K562 (cell line): ENCODE results near the gene DEDD. TPM values are rescaled to one million over a fixed set of nuclear protein-coding genes. Genes with fewer than 3 reads are reported as not detected.
A peak's percentile ranks its signal among the peaks of the same experiment; 100 is the strongest.

ENCODE experiments used
- ATF7 ChIP-seq: fragments of 450-650 bp; IDR thresholded peaks from 2 replicates; pipeline ENCODE4 v1.7.1; 2014; ENCODE audit warnings: mild to moderate bottlenecking, moderate library complexity
- HNRNPH1 ChIP-seq: fragments of 200-400 bp; formaldehyde crosslinking; optimal IDR thresholded peaks from 2 replicates; pipeline ENCODE3; 2017; ENCODE audit warnings: low read depth, mild to moderate bottlenecking, low read length, moderate library complexity
- POLR2H ChIP-seq: IDR thresholded peaks from 2 replicates; pipeline ENCODE4 v1.6.1; 2016; ENCODE audit warnings: missing genetic modification characterization, low read depth, mild to moderate bottlenecking, control low read depth, missing compliant biosample characterization, moderate library complexity
- SMARCB1 ChIP-seq: IDR thresholded peaks from 2 replicates; pipeline ENCODE4 v1.6.1; 2011; ENCODE audit warnings: improper control_type of control experiment, low read depth; ENCODE audit not compliant: insufficient read length
- SRF ChIP-seq, 2 experiments: fragments of 250-450, 450-650 bp in 1 of 2; sonication (Bioruptor Pico) in 1 of 2; sonication (generic) in 1 of 2; formaldehyde crosslinking; IDR thresholded peaks; 2 replicates each; pipeline versions ENCODE4 v1.5.0 to v1.5.1; 2020 to 2022; ENCODE audit warnings: mild to moderate bottlenecking in 1 of 2, missing genetic modification reagents in 1 of 2
- ZBTB17 ChIP-seq: fragments of 450-650 bp; formaldehyde crosslinking; IDR thresholded peaks from 2 replicates; pipeline ENCODE4 v1.4.0; 2020; ENCODE audit warnings: mild to moderate bottlenecking
- ZSCAN32 ChIP-seq: fragments of 450-650 bp; formaldehyde crosslinking; IDR thresholded peaks from 2 replicates; pipeline ENCODE4 v1.4.0; 2020; ENCODE audit warnings: mild to moderate bottlenecking, moderate library complexity
- polyA plus RNA-seq, 8 experiments: library from polyadenylated mRNA; depleted of rRNA in 4 of 8; stranded (reverse) in 5 of 8; unstranded in 3 of 8; fragments of >200 nt; fragmentation: Nextera tagmentation in 2 of 8; fragmentation: Illumina TruSeq in 1 of 8; extraction: Ambion mirVana in 2 of 8; extraction: Trizol in 1 of 8; gene quantifications; 2 replicates each; pipeline versions ENCODE4 v1.2.1 to v1.2.3, GENCODE V29; 2011 to 2014; ENCODE audit warnings: inconsistent platforms in 1 of 8, missing spikeins in 1 of 8
- total RNA-seq, 7 experiments: library from RNA; depleted of rRNA in 6 of 7; stranded (reverse); fragments of >200 nt in 6 of 7; fragmentation: Illumina TruSeq in 2 of 7; extraction: Trizol in 2 of 7; gene quantifications; 2 replicates each; pipeline versions ENCODE4 v1.2.1 to v1.2.3, GENCODE V29; 2011 to 2021; ENCODE audit warnings: low replicate concordance in 1 of 7
- TF ChIP-seq, protein P1 (sequence below): fragments of 150-350 bp; IDR thresholded peaks from 2 replicates; pipeline ENCODE4 v1.6.1; 2014; ENCODE audit warnings: low read depth, mild to moderate bottlenecking, low read length, borderline replicate concordance
- TF ChIP-seq, protein P2 (sequence below): sonication (generic); formaldehyde crosslinking; IDR thresholded peaks from 2 replicates; pipeline ENCODE4 v1.8.1; 2023; ENCODE audit warnings: mild to moderate bottlenecking, missing genetic modification reagents
- TF ChIP-seq, protein P3 (sequence below), 2 experiments: fragments of 450-650 bp; formaldehyde crosslinking in 1 of 2; IDR thresholded peaks; 2 replicates each; pipeline versions ENCODE4 v1.4.0 to v1.6.1; 2014 to 2020; ENCODE audit warnings: mild to moderate bottlenecking in 2 of 2, borderline replicate concordance in 1 of 2, low read depth in 1 of 2

Gene DEDD
- total and polyA plus RNA-seq, 9 of the 15 experiments (the other 6 are each of a cell fraction or from before 2014, with no cell fraction given), result 11.6 to 41.0 (median 16.8) TPM

DNA sequence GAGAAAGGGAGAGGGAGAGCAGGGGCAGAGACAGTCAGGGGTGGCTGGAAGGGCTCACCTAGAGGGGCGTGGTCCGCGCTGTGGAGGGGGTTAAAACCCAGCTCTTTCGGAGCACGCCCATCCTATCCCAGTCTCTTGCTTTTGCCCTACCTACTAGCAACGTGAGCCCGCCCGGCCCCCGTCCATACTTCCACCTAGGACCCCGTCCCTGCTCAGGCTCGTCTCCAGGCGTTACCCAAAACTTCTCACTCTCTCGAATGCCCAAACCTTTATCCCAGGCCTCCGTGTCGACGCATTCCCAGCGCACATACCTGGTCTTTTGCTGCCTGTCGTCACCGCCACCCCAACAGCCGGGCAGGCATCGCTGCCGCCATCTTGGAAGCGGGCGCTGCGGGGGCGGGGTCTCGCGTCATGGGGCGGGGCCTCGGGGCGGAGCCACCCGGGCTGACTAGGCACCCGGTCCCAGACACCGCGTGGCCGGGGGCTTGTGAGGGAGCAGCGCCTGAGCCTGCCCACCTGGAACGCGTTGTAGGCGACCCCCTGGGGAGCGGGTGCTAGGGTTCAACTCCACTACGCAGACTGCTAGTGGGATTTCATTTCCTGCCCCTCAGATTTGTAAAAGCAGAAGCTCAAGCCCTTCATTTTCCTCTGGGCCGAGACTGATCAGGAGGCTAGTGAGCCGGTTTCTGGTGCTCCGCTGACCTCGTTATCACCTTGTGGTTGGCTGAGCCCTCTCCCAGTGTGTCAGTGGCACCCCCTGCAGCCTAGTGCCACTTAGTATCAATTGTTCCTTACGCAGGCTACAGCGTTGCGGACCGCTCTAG is 44.9 kb upstream of the DEDD start, which contains the start of gene B4GALT3 (continued):
- TF ChIP-seq, protein P1, sequence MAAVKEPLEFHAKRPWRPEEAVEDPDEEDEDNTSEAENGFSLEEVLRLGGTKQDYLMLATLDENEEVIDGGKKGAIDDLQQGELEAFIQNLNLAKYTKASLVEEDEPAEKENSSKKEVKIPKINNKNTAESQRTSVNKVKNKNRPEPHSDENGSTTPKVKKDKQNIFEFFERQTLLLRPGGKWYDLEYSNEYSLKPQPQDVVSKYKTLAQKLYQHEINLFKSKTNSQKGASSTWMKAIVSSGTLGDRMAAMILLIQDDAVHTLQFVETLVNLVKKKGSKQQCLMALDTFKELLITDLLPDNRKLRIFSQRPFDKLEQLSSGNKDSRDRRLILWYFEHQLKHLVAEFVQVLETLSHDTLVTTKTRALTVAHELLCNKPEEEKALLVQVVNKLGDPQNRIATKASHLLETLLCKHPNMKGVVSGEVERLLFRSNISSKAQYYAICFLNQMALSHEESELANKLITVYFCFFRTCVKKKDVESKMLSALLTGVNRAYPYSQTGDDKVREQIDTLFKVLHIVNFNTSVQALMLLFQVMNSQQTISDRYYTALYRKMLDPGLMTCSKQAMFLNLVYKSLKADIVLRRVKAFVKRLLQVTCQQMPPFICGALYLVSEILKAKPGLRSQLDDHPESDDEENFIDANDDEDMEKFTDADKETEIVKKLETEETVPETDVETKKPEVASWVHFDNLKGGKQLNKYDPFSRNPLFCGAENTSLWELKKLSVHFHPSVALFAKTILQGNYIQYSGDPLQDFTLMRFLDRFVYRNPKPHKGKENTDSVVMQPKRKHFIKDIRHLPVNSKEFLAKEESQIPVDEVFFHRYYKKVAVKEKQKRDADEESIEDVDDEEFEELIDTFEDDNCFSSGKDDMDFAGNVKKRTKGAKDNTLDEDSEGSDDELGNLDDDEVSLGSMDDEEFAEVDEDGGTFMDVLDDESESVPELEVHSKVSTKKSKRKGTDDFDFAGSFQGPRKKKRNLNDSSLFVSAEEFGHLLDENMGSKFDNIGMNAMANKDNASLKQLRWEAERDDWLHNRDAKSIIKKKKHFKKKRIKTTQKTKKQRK, result no peak
- TF ChIP-seq, protein P2, sequence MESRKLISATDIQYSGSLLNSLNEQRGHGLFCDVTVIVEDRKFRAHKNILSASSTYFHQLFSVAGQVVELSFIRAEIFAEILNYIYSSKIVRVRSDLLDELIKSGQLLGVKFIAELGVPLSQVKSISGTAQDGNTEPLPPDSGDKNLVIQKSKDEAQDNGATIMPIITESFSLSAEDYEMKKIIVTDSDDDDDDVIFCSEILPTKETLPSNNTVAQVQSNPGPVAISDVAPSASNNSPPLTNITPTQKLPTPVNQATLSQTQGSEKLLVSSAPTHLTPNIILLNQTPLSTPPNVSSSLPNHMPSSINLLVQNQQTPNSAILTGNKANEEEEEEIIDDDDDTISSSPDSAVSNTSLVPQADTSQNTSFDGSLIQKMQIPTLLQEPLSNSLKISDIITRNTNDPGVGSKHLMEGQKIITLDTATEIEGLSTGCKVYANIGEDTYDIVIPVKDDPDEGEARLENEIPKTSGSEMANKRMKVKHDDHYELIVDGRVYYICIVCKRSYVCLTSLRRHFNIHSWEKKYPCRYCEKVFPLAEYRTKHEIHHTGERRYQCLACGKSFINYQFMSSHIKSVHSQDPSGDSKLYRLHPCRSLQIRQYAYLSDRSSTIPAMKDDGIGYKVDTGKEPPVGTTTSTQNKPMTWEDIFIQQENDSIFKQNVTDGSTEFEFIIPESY, result peak; percentile 50; the same call in 1 of the 2 replicates
- TF ChIP-seq, protein P3, sequence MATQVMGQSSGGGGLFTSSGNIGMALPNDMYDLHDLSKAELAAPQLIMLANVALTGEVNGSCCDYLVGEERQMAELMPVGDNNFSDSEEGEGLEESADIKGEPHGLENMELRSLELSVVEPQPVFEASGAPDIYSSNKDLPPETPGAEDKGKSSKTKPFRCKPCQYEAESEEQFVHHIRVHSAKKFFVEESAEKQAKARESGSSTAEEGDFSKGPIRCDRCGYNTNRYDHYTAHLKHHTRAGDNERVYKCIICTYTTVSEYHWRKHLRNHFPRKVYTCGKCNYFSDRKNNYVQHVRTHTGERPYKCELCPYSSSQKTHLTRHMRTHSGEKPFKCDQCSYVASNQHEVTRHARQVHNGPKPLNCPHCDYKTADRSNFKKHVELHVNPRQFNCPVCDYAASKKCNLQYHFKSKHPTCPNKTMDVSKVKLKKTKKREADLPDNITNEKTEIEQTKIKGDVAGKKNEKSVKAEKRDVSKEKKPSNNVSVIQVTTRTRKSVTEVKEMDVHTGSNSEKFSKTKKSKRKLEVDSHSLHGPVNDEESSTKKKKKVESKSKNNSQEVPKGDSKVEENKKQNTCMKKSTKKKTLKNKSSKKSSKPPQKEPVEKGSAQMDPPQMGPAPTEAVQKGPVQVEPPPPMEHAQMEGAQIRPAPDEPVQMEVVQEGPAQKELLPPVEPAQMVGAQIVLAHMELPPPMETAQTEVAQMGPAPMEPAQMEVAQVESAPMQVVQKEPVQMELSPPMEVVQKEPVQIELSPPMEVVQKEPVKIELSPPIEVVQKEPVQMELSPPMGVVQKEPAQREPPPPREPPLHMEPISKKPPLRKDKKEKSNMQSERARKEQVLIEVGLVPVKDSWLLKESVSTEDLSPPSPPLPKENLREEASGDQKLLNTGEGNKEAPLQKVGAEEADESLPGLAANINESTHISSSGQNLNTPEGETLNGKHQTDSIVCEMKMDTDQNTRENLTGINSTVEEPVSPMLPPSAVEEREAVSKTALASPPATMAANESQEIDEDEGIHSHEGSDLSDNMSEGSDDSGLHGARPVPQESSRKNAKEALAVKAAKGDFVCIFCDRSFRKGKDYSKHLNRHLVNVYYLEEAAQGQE (IDR thresholded peaks at IDR 0.05; ENCODE audit: borderline replicate concordance), result peak; percentile 84
- TF ChIP-seq, protein P3 (CRISPR knock-in tag; IDR thresholded peaks at IDR 0.05; ENCODE audit: low read depth), result no peak
- TF ChIP-seq HNRNPH1, result no peak
- peak in 1 of 2 experiments; percentile 69; a peak in 1 of 4 replicates for TF ChIP-seq SRF (CRISPR knock-in tag; IDR thresholded peaks at IDR 0.05)
- TF ChIP-seq SMARCB1, result no peak
- TF ChIP-seq ZBTB17 (CRISPR knock-in tag), result 0 out of 2 replicates have a peak, but pooled peaks have one; percentile 54
- peak; percentile 88 for TF ChIP-seq POLR2H (tag)
- peak; percentile 66 for TF ChIP-seq ATF7
- TF ChIP-seq ZSCAN32 (CRISPR knock-in tag), result no peak
